HepG2 (cell line): ENCODE results near the gene ACTRT2. TPM values are rescaled to one million over a fixed set of nuclear protein-coding genes. Genes with fewer than 3 reads are reported as not detected.

Experiments used
- ARNT ChIP-seq: fragments of 450-650 bp; IDR thresholded peaks from 2 replicates; pipeline ENCODE4 v1.6.1; 2017
- CBX5 ChIP-seq: sonication (generic); formaldehyde crosslinking; IDR thresholded peaks from 2 replicates; pipeline ENCODE4 v1.4.0; 2020; ENCODE audit warnings: missing genetic modification reagents, borderline replicate concordance
- CHD4 ChIP-seq: fragments of 200-600 bp; sonication (generic); IDR thresholded peaks from 2 replicates; pipeline ENCODE4 v1.7.0; 2017; ENCODE audit warnings: mild to moderate bottlenecking, low read length, borderline replicate concordance
- EED ChIP-seq: sonication (generic); formaldehyde crosslinking; IDR thresholded peaks from 2 replicates; pipeline ENCODE4 v1.5.0; 2020; ENCODE audit warnings: mild to moderate bottlenecking, missing genetic modification reagents
- ETS1 ChIP-seq: sonication (generic); formaldehyde crosslinking; IDR thresholded peaks from 2 replicates; pipeline ENCODE4 v1.4.0; 2020; ENCODE audit warnings: missing genetic modification reagents
- EZH2 ChIP-seq: conservative IDR thresholded peaks from 2 replicates; pipeline ENCODE4 v1.6.1; 2012; ENCODE audit warnings: mild to moderate bottlenecking, low read depth, low read length, moderate library complexity
- HNRNPLL ChIP-seq: fragments of 200-400 bp; formaldehyde crosslinking; IDR thresholded peaks from 2 replicates; pipeline ENCODE4 v1.6.1; 2017; ENCODE audit warnings: mild to moderate bottlenecking, low read depth, low read length; ENCODE audit not compliant: poor library complexity, severe bottlenecking
- HOXA9 ChIP-seq: sonication (generic); formaldehyde crosslinking; IDR thresholded peaks from 2 replicates; pipeline ENCODE4 v1.8.1; 2022; ENCODE audit warnings: missing genetic modification reagents, mild to moderate bottlenecking, moderate library complexity, borderline replicate concordance
- JUNB ChIP-seq: sonication (generic); formaldehyde crosslinking; IDR thresholded peaks from 2 replicates; pipeline ENCODE4 v1.8.0; 2022; ENCODE audit warnings: missing genetic modification reagents, mild to moderate bottlenecking, borderline replicate concordance
- KDM1A ChIP-seq: IDR thresholded peaks from 2 replicates; pipeline ENCODE4 v1.6.1; 2016; ENCODE audit warnings: missing compliant biosample characterization
- MEIS1 ChIP-seq: sonication (generic); formaldehyde crosslinking; IDR thresholded peaks from 2 replicates; pipeline ENCODE4 v1.9.0; 2021; ENCODE audit warnings: mild to moderate bottlenecking, missing genetic modification reagents, moderate library complexity, borderline replicate concordance
- SMC3 ChIP-seq: IDR thresholded peaks from 2 replicates; pipeline ENCODE4 v1.6.1; 2011; ENCODE audit warnings: low read length, improper control_type of control experiment
- ZNF24 ChIP-seq: fragments of 450-650 bp; IDR thresholded peaks from 2 replicates; pipeline ENCODE4 v1.6.1; 2017; ENCODE audit warnings: antibody characterized with exemption, mild to moderate bottlenecking
- ZNF569 ChIP-seq: sonication (generic); formaldehyde crosslinking; IDR thresholded peaks from 2 replicates; pipeline ENCODE4 v1.5.0; 2020; ENCODE audit warnings: mild to moderate bottlenecking, missing genetic modification reagents, moderate library complexity, borderline replicate concordance
- ZNF577 ChIP-seq: sonication (generic); formaldehyde crosslinking; IDR thresholded peaks from 2 replicates; pipeline ENCODE4 v1.4.0; 2020; ENCODE audit warnings: mild to moderate bottlenecking, low read depth, missing genetic modification reagents, borderline replicate concordance
- ZNF629 ChIP-seq: sonication (generic); formaldehyde crosslinking; conservative IDR thresholded peaks from 2 replicates; pipeline ENCODE4 v1.5.0; 2020; ENCODE audit warnings: missing genetic modification reagents
- ZNF747 ChIP-seq: sonication (generic); formaldehyde crosslinking; IDR thresholded peaks from 2 replicates; pipeline ENCODE4 v1.8.1; 2023; ENCODE audit warnings: missing genetic modification reagents, mild to moderate bottlenecking, borderline replicate concordance
- ZSCAN31 ChIP-seq: sonication (generic); formaldehyde crosslinking; IDR thresholded peaks from 2 replicates; pipeline ENCODE4 v1.5.0; 2020; ENCODE audit warnings: low read depth, mild to moderate bottlenecking, missing genetic modification reagents
- polyA plus RNA-seq, 8 experiments: library from polyadenylated mRNA; depleted of rRNA in 3 of 8; stranded (reverse) in 7 of 8; unstranded in 1 of 8; fragments of >200 nt; fragmentation: Illumina TruSeq in 4 of 8; extraction: Trizol in 4 of 8; gene quantifications; 2 replicates each; pipeline versions ENCODE4 v1.2.1 to v1.2.3, GENCODE V29; 2011 to 2016; ENCODE audit warnings: low read depth in 4 of 8, missing spikeins in 1 of 8, mixed read lengths in 1 of 8; ENCODE audit not compliant: insufficient read depth in 1 of 8
- total RNA-seq, 5 experiments: library from RNA; depleted of rRNA; stranded (reverse); fragments of >200 nt; fragmentation: Illumina TruSeq; extraction: Trizol; gene quantifications; 2 replicates each; pipeline ENCODE4 v1.2.3, GENCODE V29; 2016; ENCODE audit warnings: low read depth in 1 of 5
- TF ChIP-seq, protein P1 (sequence below): sonication (generic); formaldehyde crosslinking; IDR thresholded peaks from 2 replicates; pipeline ENCODE4 v1.5.1; 2020; ENCODE audit warnings: mild to moderate bottlenecking, missing genetic modification reagents, moderate library complexity
- TF ChIP-seq, protein P2 (sequence below): sonication (generic); formaldehyde crosslinking; conservative IDR thresholded peaks from 2 replicates; pipeline ENCODE4 v1.4.0; 2020; ENCODE audit warnings: mild to moderate bottlenecking, missing genetic modification reagents, moderate library complexity

The ACTRT2 gene
- total and polyA plus RNA-seq, 2 of the 13 experiments (the other 11 are each of a cell fraction or from before 2014, with no cell fraction given), result not detected

DNA sequence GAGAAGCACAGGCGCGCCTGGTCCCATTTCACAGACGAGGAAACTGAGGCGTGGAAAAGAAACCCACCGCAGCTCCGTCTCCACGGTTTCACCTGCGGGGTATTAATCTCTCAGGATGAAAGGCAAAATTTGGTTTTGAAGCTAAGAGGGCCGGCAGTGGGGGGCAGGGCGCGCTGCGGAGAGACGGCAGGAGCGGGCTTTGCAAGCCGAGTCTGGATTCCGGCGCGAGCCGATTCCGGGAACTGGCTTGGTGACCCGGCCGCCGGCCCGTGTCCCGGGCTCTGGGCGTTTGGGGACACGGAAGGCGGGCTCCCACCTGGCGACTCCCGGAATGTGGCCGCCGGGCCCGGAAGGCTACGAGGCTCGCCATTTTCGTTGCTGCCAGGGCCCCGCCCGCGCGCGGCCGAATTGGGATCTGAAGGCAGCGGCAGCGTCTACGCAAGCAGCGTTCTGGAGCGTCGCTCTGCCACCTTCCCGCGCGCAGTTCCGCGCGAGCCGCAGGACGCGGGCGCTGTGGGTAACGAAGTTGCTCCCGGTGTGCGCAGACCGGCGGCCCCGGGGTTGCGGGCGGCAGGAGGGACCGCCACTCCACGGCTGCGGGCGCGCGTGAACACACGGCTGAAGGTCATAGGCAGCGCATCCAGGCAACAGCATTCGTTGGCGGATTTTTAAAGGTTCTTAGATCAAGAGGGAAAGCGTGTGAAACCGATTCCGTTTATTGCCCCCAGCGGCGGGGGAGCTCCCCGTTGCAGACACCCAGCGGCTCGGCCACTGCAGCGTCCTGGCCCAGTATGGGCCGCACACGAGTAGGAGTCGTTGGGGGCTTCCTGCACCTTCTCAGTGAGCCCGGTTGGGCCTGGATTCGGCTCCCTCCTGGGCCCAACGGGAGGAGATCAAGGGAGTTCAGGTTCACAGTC is 42.4 kb downstream of the ACTRT2 start (continued):
- no peak for TF ChIP-seq ZNF747
- 0 out of 2 replicates have a peak, but pooled peaks have one; percentile 44 for TF ChIP-seq CHD4
- peak; percentile 26; the same call in 1 of the 2 replicates for TF ChIP-seq KDM1A (CRISPR knock-in tag)
- no peak for TF ChIP-seq JUNB (CRISPR knock-in tag)
- no peak for TF ChIP-seq MEIS1 (CRISPR knock-in tag)
- TF ChIP-seq HOXA9 (CRISPR knock-in tag), result no peak
- TF ChIP-seq ZNF569 (CRISPR knock-in tag), result no peak
- no peak for TF ChIP-seq ZNF577
- no peak for TF ChIP-seq ZSCAN31 (CRISPR knock-in tag)
- TF ChIP-seq ZNF24, result no peak
- peak; percentile 90 for TF ChIP-seq ZNF629
- no peak for TF ChIP-seq SMC3
- peak; percentile 79 for TF ChIP-seq HNRNPLL
- TF ChIP-seq ETS1 (CRISPR knock-in tag), result no peak
- TF ChIP-seq CBX5 (CRISPR knock-in tag), result no peak
- TF ChIP-seq EED (CRISPR knock-in tag), result no peak
- peak; percentile 40; the same call in 1 of the 2 replicates for TF ChIP-seq EZH2
- TF ChIP-seq, protein P1, sequence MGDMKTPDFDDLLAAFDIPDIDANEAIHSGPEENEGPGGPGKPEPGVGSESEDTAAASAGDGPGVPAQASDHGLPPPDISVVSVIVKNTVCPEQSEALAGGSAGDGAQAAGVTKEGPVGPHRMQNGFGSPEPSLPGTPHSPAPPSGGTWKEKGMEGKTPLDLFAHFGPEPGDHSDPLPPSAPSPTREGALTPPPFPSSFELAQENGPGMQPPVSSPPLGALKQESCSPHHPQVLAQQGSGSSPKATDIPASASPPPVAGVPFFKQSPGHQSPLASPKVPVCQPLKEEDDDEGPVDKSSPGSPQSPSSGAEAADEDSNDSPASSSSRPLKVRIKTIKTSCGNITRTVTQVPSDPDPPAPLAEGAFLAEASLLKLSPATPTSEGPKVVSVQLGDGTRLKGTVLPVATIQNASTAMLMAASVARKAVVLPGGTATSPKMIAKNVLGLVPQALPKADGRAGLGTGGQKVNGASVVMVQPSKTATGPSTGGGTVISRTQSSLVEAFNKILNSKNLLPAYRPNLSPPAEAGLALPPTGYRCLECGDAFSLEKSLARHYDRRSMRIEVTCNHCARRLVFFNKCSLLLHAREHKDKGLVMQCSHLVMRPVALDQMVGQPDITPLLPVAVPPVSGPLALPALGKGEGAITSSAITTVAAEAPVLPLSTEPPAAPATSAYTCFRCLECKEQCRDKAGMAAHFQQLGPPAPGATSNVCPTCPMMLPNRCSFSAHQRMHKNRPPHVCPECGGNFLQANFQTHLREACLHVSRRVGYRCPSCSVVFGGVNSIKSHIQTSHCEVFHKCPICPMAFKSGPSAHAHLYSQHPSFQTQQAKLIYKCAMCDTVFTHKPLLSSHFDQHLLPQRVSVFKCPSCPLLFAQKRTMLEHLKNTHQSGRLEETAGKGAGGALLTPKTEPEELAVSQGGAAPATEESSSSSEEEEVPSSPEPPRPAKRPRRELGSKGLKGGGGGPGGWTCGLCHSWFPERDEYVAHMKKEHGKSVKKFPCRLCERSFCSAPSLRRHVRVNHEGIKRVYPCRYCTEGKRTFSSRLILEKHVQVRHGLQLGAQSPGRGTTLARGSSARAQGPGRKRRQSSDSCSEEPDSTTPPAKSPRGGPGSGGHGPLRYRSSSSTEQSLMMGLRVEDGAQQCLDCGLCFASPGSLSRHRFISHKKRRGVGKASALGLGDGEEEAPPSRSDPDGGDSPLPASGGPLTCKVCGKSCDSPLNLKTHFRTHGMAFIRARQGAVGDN, result peak; percentile 46; the same call in 1 of the 2 replicates
- TF ChIP-seq, protein P2, sequence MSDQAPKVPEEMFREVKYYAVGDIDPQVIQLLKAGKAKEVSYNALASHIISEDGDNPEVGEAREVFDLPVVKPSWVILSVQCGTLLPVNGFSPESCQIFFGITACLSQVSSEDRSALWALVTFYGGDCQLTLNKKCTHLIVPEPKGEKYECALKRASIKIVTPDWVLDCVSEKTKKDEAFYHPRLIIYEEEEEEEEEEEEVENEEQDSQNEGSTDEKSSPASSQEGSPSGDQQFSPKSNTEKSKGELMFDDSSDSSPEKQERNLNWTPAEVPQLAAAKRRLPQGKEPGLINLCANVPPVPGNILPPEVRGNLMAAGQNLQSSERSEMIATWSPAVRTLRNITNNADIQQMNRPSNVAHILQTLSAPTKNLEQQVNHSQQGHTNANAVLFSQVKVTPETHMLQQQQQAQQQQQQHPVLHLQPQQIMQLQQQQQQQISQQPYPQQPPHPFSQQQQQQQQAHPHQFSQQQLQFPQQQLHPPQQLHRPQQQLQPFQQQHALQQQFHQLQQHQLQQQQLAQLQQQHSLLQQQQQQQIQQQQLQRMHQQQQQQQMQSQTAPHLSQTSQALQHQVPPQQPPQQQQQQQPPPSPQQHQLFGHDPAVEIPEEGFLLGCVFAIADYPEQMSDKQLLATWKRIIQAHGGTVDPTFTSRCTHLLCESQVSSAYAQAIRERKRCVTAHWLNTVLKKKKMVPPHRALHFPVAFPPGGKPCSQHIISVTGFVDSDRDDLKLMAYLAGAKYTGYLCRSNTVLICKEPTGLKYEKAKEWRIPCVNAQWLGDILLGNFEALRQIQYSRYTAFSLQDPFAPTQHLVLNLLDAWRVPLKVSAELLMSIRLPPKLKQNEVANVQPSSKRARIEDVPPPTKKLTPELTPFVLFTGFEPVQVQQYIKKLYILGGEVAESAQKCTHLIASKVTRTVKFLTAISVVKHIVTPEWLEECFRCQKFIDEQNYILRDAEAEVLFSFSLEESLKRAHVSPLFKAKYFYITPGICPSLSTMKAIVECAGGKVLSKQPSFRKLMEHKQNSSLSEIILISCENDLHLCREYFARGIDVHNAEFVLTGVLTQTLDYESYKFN (CRISPR knock-in tag), result no peak
- no peak for TF ChIP-seq ARNT
